T-cell (primary cell): Measurements from ENCODE around the gene TXNDC16. TPM values are rescaled to one million over a fixed set of nuclear protein-coding genes. Genes with fewer than 3 reads are reported as not detected.
"Not testable (repeated sequence)": the region's sequence is repeated elsewhere in the genome, so short reads cannot be mapped to it uniquely, and the experiment has no call there.

Experiments used
- ATAC-seq, 4 experiments: fragments of 200-7000 bp in 3 of 4; fragments of 150-1000 bp in 1 of 4; cut with Tn5 transposase; replicated peaks in 1 of 4; 1 replicate in 3 of 4; 2 replicates in 1 of 4; pipeline ENCODE4 v1.10.0; 2021; ENCODE audit warnings: moderate library complexity in 3 of 4, mild to moderate bottlenecking in 2 of 4, moderate number of reproducible peaks in 1 of 4
- CTCF ChIA-PET, 2 donors: fragments of 300-600 bp; sonication (Branson Sonifier 250); formaldehyde crosslinking; loops; one replicate each; lab custom pipeline; 2022; ENCODE audit warnings: antibody characterized with exemption in 2 of 2; lab: Charles Lee
- POLR2A ChIA-PET, 2 donors: fragments of 300-600 bp; sonication (Branson Sonifier 250); formaldehyde crosslinking; loops; one replicate each; lab custom pipeline; 2022; ENCODE audit warnings: antibody characterized with exemption in 2 of 2; lab: Charles Lee
- DNase-seq, 35 experiments: peaks; one replicate each; pipeline versions ENCODE4 v3.0.0 to v3.0.0-alpha.2; 2013 to 2023
- H3K27ac ChIP-seq: one replicate; pipeline ENCODE4 v1.5.1; 2013; ENCODE audit warnings: low read length
- H3K27me3 ChIP-seq, 2 experiments: replicated peaks in 1 of 2; 1 replicate in 1 of 2; 2 replicates in 1 of 2; pipeline versions ENCODE4 v1.6.1 to v1.7.0; 2013; ENCODE audit warnings: low read length in 1 of 2, mixed read lengths in 1 of 2; ENCODE audit not compliant: control insufficient read depth in 2 of 2, insufficient read depth in 2 of 2; ENCODE audit errors: extremely low read depth in 1 of 2
- H3K36me3 ChIP-seq, 2 donors: 1 replicate in 1 of 2; 2 replicates in 1 of 2; pipeline versions ENCODE4 v1.6.1 to v1.7.0; 2013; ENCODE audit warnings: low read length in 1 of 2; ENCODE audit not compliant: control insufficient read depth in 2 of 2, insufficient read depth in 1 of 2; ENCODE audit errors: extremely low read depth in 1 of 2
- H3K4me1 ChIP-seq, 2 experiments: 1 replicate in 1 of 2; 2 replicates in 1 of 2; pipeline versions ENCODE4 v1.6.1 to v1.7.0; 2013; ENCODE audit warnings: low read length in 2 of 2, mixed read lengths in 1 of 2; ENCODE audit not compliant: insufficient read depth in 2 of 2, control insufficient read depth in 1 of 2; ENCODE audit errors: extremely low read depth in 1 of 2
- H3K4me3 ChIP-seq, 2 donors: 1 replicate in 1 of 2; 2 replicates in 1 of 2; pipeline versions ENCODE4 v1.5.1 to v1.7.0; 2013; ENCODE audit warnings: mild to moderate bottlenecking in 2 of 2, low read length in 1 of 2, moderate library complexity in 1 of 2; ENCODE audit not compliant: control insufficient read depth in 1 of 2; ENCODE audit errors: extremely low read depth in 1 of 2
- H3K9me3 ChIP-seq: 2 replicates; pipeline ENCODE4 v1.7.0; 2013
- H3K27ac Mint-ChIP-seq, 2 donors: one replicate each; pipeline ENCODE4 v1.8.0; 2020 to 2021; ENCODE audit warnings: mild to moderate bottlenecking in 2 of 2, mixed read lengths in 2 of 2
- H3K27me3 Mint-ChIP-seq, 2 donors: one replicate each; pipeline ENCODE4 v1.8.0; 2021 to 2022; ENCODE audit warnings: mixed read lengths in 2 of 2
- H3K36me3 Mint-ChIP-seq: one replicate; pipeline ENCODE4 v1.8.0; 2021; ENCODE audit warnings: mixed read lengths
- H3K4me1 Mint-ChIP-seq, 3 donors: one replicate each; pipeline ENCODE4 v1.8.0; 2020 to 2022; ENCODE audit warnings: mixed read lengths in 3 of 3, mild to moderate bottlenecking in 1 of 3
- H3K4me3 Mint-ChIP-seq, 3 donors: one replicate each; pipeline ENCODE4 v1.8.0; 2020 to 2022; ENCODE audit warnings: mild to moderate bottlenecking in 3 of 3, mixed read lengths in 3 of 3, moderate library complexity in 3 of 3
- H3K9me3 Mint-ChIP-seq, 3 donors: one replicate each; pipeline ENCODE4 v1.8.0; 2020 to 2022; ENCODE audit warnings: mixed read lengths in 3 of 3
- WGBS: methylation state at CpG from one replicate; pipeline ENCODE4 v1.1.5; 2013; ENCODE audit warnings: missing lambda C conversion rate; ENCODE audit not compliant: insufficient coverage; 5-methylcytosine and 5-hydroxymethylcytosine counted together
- total RNA-seq, 35 experiments: library from RNA in 6 of 35; stranded (reverse) in 6 of 35; fragments of 120-200 nt in 1 of 35; gene quantifications; one replicate each; pipeline versions ENCODE4 v1.2.1 to v1.2.4 and lab custom pipeline; 2013 to 2026

Gene TXNDC16
- total RNA-seq, 5 donors from 2014 or later (not counting 1 experiment from before 2014, with no cell fraction given) = 6.0 to 12.4 (median 9.0) TPM

DNA sequence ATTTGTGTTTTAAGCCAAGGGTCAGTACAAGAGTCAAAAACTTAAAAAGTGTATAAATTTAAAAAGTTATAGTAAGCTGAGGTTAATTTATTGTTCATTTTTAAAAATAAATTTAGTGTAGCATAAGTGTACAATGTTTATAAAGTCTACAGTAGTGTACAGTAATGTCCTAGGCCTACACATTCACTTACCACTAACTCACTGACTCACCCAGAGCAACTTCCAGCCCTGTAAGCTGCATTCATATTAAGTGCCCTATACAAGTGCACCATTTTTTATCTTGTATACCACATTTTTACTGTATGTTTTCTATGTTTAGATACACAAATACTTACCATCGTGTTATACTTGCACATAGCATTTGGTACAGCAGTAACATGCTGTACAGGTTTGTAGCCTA, 38.0 kb upstream of the TXNDC16 start:
- DNase-seq (no peak), ATAC-seq (no peak)
- no peak overlapping the region for H3K27ac Mint-ChIP-seq
- H3K4me3 Mint-ChIP-seq = no peak overlapping the region
- peaks cover 3 to 14% (median 10%) of the 10 kb centered on the region in 3 donors for H3K9me3 Mint-ChIP-seq
- H3K27me3 ChIP-seq = no peaks in the 10 kb centered on the region
- no CpG with 5 or more reads among the region's 1 CpG for WGBS
- no peaks in the 10 kb centered on the region for H3K4me1 Mint-ChIP-seq
- POLR2A ChIA-PET = interaction anchor here in 1 of 2 donors (0.6 kb wide), 1 partner anchor 38 kb away, joined by 5 read pairs; the partner anchor contains the start of genes GPR137C and TXNDC16
- H3K36me3 ChIP-seq = no peaks in the 10 kb centered on the region
- H3K27me3 Mint-ChIP-seq = no peaks in the 10 kb centered on the region
- H3K4me1 ChIP-seq = no peaks in the 10 kb centered on the region
- H3K9me3 ChIP-seq = no peaks in the 10 kb centered on the region
- H3K36me3 Mint-ChIP-seq = peaks cover 13% of the 10 kb centered on the region
- H3K4me3 ChIP-seq = no peak overlapping the region
- CTCF ChIA-PET = no interaction called here
- H3K27ac ChIP-seq = no peak overlapping the region

DNA sequence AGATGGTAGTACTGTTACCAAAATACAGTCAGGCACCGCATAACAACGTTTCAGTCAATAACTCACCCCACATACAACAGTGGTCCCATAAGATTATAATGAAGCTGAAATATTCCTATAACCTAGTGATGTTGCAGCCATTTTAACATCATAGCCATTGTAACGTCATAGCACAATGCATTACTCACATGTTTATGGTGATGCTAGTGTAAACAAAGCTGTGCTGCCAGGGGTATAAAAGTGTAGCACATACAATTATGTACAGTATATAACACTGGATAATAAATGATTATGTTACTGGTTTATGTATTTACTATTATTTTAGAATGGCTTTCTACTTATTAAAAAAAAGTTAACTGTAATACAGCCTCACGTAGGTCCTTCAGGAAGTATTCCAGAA, 37.3 kb upstream of the TXNDC16 start:
- ChIA-PET POLR2A (interaction anchor here in 1 of 2 donors (0.6 kb wide), 1 partner anchor 37 kb away, joined by 5 read pairs; the partner anchor contains the start of genes GPR137C and TXNDC16), CTCF (no interaction called here)
- no peak for DNase-seq
- no peaks in the 10 kb centered on the region for H3K27me3 ChIP-seq
- no peak overlapping the region for H3K4me3 ChIP-seq
- Mint-ChIP-seq H3K36me3 (peaks cover 11% of the 10 kb centered on the region), H3K4me1 (no peaks in the 10 kb centered on the region), H3K27ac (no peak overlapping the region), H3K9me3 (peaks cover 3 to 9% (median 6%) of the 10 kb centered on the region in 3 donors), H3K27me3 (no peaks in the 10 kb centered on the region), H3K4me3 (no peak overlapping the region)
- no CpG with 5 or more reads among the region's 4 CpGs for WGBS
- ATAC-seq = no peak
- no peaks in the 10 kb centered on the region for H3K9me3 ChIP-seq
- H3K27ac ChIP-seq = no peak overlapping the region
- H3K4me1 ChIP-seq = no peaks in the 10 kb centered on the region
- H3K36me3 ChIP-seq = no peaks in the 10 kb centered on the region

DNA sequence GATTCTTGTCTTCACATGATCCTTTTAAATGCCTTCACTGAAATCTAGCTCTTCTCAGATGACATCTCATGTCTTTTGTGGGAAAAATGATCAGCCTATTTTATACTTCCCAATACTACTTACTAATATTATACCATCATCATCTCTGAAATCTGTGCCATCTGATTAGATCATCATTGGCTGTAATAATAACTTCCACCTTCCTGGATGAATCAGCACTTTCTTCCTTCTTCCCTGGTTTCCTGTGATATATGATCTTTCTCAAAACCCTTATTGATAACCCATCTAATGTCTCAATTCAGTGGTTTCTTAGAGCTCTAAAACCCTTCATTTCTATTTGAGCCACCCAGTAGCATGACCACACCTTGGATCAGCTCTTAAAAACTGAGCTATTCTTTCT, 31.2 kb upstream of the TXNDC16 start:
- H3K9me3 ChIP-seq = no peaks in the 10 kb centered on the region
- CTCF ChIA-PET = interaction anchor here in 1 of 2 donors (0.6 to 0.7 kb wide), 2 partner anchors 9 to 292 kb away, joined by 3 read pairs; no protein-coding TSS in a partner anchor

DNA sequence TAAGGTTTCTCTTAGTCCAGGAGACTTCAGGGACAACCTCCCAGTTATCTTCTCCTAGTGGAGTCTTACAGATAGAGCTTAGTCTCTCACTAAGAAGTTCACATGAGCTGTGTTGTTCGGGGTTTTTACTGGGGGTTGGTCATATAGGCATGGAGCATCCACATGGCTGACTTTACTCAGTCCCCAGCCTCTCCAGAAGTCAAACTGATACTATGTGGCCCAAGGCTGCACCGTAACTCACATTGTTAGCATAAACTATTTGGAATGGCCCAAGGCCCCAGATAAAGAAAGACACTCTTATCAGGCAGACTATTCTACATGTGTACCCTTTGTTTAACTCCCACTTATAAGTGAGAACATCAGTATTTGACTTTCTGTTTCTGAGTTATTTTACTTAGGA, 23.6 kb upstream of the TXNDC16 start:
- no peak for DNase-seq
- POLR2A ChIA-PET = no interaction called here
- peaks cover 5 to 12% of the 10 kb centered on the region in 2 donors for H3K27me3 Mint-ChIP-seq

More for the DNA sequence above, 31.2 kb upstream of the TXNDC16 start:
- Histone ChIP-seq H3K4me3 (no peak overlapping the region), H3K27ac (no peak overlapping the region), H3K27me3 (no peaks in the 10 kb centered on the region), H3K36me3 (no peaks in the 10 kb centered on the region), H3K4me1 (no peaks in the 10 kb centered on the region)
- Mint-ChIP-seq H3K27me3 (no peaks in the 10 kb centered on the region), H3K36me3 (no peaks in the 10 kb centered on the region), H3K4me1 (no peaks in the 10 kb centered on the region), H3K4me3 (no peak overlapping the region), H3K9me3 (no peaks in the 10 kb centered on the region), H3K27ac (no peak overlapping the region)
- no peak for DNase-seq
- POLR2A ChIA-PET = no interaction called here
- ATAC-seq = no peak

DNA sequence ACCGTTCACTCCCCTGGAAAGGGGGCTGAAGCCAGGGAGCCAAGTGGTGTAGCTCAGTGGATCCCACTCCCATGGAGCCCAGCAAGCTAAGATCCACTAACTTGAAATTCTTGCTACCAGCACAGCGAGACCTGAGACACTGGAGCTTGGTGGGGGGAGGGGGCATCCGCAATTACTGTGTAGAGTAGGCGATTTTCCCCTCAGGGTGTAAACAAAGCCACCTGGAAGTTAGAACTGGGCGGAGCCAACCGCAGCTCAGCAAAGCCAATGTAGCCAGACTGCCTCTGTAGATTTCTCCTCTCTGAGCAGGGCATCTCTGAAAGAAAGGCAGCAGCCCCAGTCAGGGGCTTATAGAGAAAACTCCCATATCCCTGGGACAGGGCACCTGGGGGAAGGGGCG, 16.1 kb upstream of the TXNDC16 start:
- H3K4me1 ChIP-seq, POLR2A ChIA-PET, H3K9me3 ChIP-seq, H3K27ac ChIP-seq, H3K4me1 Mint-ChIP-seq, CTCF ChIA-PET, H3K36me3 Mint-ChIP-seq, DNase-seq, H3K4me3 ChIP-seq, ATAC-seq, H3K27ac Mint-ChIP-seq, H3K4me3 Mint-ChIP-seq, H3K36me3 ChIP-seq: not testable (repeated sequence)
- H3K27me3 ChIP-seq = peaks cover 0 to 12% of the 10 kb centered on the region in 2 experiments
- WGBS = 96% methylated on average over 6 of the region's 7 CpGs
- H3K9me3 Mint-ChIP-seq = peaks cover 20 to 40% (median 33%) of the 10 kb centered on the region in 3 donors
- H3K27me3 Mint-ChIP-seq = peaks cover 21 to 26% of the 10 kb centered on the region in 2 donors

More for the DNA sequence above, 23.6 kb upstream of the TXNDC16 start:
- no peaks in the 10 kb centered on the region for H3K4me1 ChIP-seq
- no peak for ATAC-seq
- no peak overlapping the region for H3K4me3 Mint-ChIP-seq
- CTCF ChIA-PET = interaction anchor here in 1 of 2 donors (0.6 kb wide), 1 partner anchor 21 kb away, joined by 3 read pairs; no protein-coding TSS in a partner anchor
- H3K27ac ChIP-seq = no peak overlapping the region
- H3K36me3 ChIP-seq = no peaks in the 10 kb centered on the region
- H3K4me3 ChIP-seq = no peak overlapping the region
- H3K4me1 Mint-ChIP-seq = no peaks in the 10 kb centered on the region
- peaks cover 8 to 30% (median 20%) of the 10 kb centered on the region in 3 donors for H3K9me3 Mint-ChIP-seq
- H3K27ac Mint-ChIP-seq = no peak overlapping the region
- WGBS = 100% methylated on average over 1 of the region's 2 CpGs
- H3K9me3 ChIP-seq = no peaks in the 10 kb centered on the region
- H3K36me3 Mint-ChIP-seq = no peaks in the 10 kb centered on the region
- H3K27me3 ChIP-seq = no peaks in the 10 kb centered on the region

DNA sequence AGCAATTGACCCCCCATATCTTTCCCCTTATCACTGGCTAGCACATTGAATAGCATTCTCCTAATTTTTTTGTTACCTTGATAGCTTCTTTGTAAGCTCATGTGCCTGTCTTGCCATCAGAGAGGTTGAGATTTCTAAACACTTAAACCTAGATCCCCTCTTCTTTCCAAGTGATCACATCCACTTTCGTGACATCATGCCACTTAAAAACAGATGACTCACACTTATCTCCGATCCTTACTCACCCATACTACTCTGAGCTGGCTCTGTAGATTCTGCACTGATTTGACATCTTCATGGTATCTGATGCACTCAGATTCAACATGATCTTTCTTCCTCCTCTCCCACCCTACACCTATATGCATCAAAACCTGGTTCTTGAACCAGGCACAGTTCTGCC, 10.8 kb upstream of the TXNDC16 start:
- H3K4me3 Mint-ChIP-seq = no peak overlapping the region
- Histone ChIP-seq H3K27me3 (peaks cover 0 to 4% of the 10 kb centered on the region in 2 experiments), H3K4me1 (no peaks in the 10 kb centered on the region), H3K27ac (no peak overlapping the region), H3K9me3 (no peaks in the 10 kb centered on the region), H3K36me3 (no peaks in the 10 kb centered on the region), H3K4me3 (no peak overlapping the region)
- ATAC-seq (no peak), DNase-seq (no peak)
- no peak overlapping the region for H3K27ac Mint-ChIP-seq
- peaks cover 7 to 10% of the 10 kb centered on the region in 2 donors for H3K27me3 Mint-ChIP-seq
- 79% methylated on average over 2 of the region's 2 CpGs for WGBS
- ChIA-PET POLR2A (interaction anchor here (0.6 to 1.0 kb wide), 3 partner anchors 11 to 153 kb away, joined by 3 to 5 read pairs (median 3); partner anchors contain the start of genes TXNDC16 (in 2 of the 2) and GPR137C (in 1 of the 2)), CTCF (interaction anchor here (0.7 to 1.4 kb wide), 3 partner anchors 9 to 614 kb away, joined by 3 to 4 read pairs (median 4); no protein-coding TSS in a partner anchor)
- H3K9me3 Mint-ChIP-seq = peaks cover 0 to 3% (median 0%) of the 10 kb centered on the region in 3 donors
- no peaks in the 10 kb centered on the region for H3K36me3 Mint-ChIP-seq
- H3K4me1 Mint-ChIP-seq = no peaks in the 10 kb centered on the region
